Activated effector memory CD4-positive, alpha-beta T cell treated with anti-CD3 and anti-CD28 coated beads, Interleukin-2, amount 50 U/mL, for 16 hours (primary cell): ENCODE measurements around the gene SCNN1A.
"Not testable (repeated sequence)": the region's sequence is repeated elsewhere in the genome, so short reads cannot be mapped to it uniquely, and the experiment has no call there.

Source experiments
- DNase-seq: peaks from one replicate; pipeline ENCODE4 v3.0.0-alpha.2; 2020

SCNN1A gene

GRCh38 chr12:6346235-6346832, 29.0 kb downstream of the SCNN1A start:
- no peak for DNase-seq

- peak; percentile 77 for DNase-seq
These were observed 29.9 kb downstream of the SCNN1A start for GRCh38 chr12:6345319-6346091.

- DNase-seq = not testable (repeated sequence)
These were observed 31.2 kb downstream of the SCNN1A start for GRCh38 chr12:6344101-6344660.

- no peak for DNase-seq
These were observed 31.8 kb downstream of the SCNN1A start for GRCh38 chr12:6343518-6343917.

GRCh38 chr12:6342140-6342889, 33.0 kb downstream of the SCNN1A start:
- DNase-seq = no peak

GRCh38 chr12:6341417-6342139, 33.8 kb downstream of the SCNN1A start, which contains the start of gene TNFRSF1A:
Gene TNFRSF1A, minus strand, starts transcription at chr12:6342076. Its CDS starts 262 bp downstream, at chr12:6341814.
- DNase-seq = peak; percentile 79

GRCh38 chr12:6340745-6341416, 34.5 kb downstream of the SCNN1A start:
- DNase-seq = no peak

GRCh38 chr12:6340032-6340638, 35.2 kb downstream of the SCNN1A start:
- no peak for DNase-seq

GRCh38 chr12:6338955-6339354, 36.4 kb downstream of the SCNN1A start:
- no peak for DNase-seq

GRCh38 chr12:6338536-6338935, 36.8 kb downstream of the SCNN1A start:
- DNase-seq = not testable (repeated sequence)

- DNase-seq = no peak
These were observed 37.4 kb downstream of the SCNN1A start for GRCh38 chr12:6337958-6338433.

- DNase-seq = peak; percentile 84
These were observed 38.2 kb downstream of the SCNN1A start for GRCh38 chr12:6336889-6337853.

GRCh38 chr12:6336079-6336888, 39.1 kb downstream of the SCNN1A start:
- peak; percentile 81 for DNase-seq

GRCh38 chr12:6335451-6336078, 39.8 kb downstream of the SCNN1A start:
- DNase-seq = peak; percentile 94

GRCh38 chr12:6334940-6335450, 40.4 kb downstream of the SCNN1A start:
- no peak for DNase-seq

GRCh38 chr12:6334359-6334758, 41.0 kb downstream of the SCNN1A start:
- DNase-seq = no peak

GRCh38 chr12:6333566-6333965, 41.8 kb downstream of the SCNN1A start:
- DNase-seq = no peak

GRCh38 chr12:6333029-6333428, 42.3 kb downstream of the SCNN1A start:
- DNase-seq = no peak

- DNase-seq = no peak
These were observed 42.9 kb downstream of the SCNN1A start for GRCh38 chr12:6332459-6332858.
